ENCODE measurements around the gene SEZ6L. TPM values are rescaled to one million over a fixed set of nuclear protein-coding genes. Genes with fewer than 3 reads are reported as not detected.

Gene SEZ6L
- total RNA-seq, 2 experiments from 2014 or later: 0.05 TPM; not detected in 1

GRCh38 chr22:26308467-26308866 is 139.2 kb downstream of the SEZ6L start:
- Mint-ChIP-seq H3K27me3 (peaks cover 21% of the 10 kb centered on the region), H3K4me3 (no peak overlapping the region), H3K27ac (no peak overlapping the region), H3K4me1 (ENCODE audit: low read depth) (no peaks in the 10 kb centered on the region), H3K36me3 (ENCODE audit: low read depth) (no peaks in the 10 kb centered on the region), H3K9me3 (no peaks in the 10 kb centered on the region)
- no peaks in the 10 kb centered on the region for H3K36me3 ChIP-seq (ENCODE audit: insufficient read depth, low read length)
- no peak for DNase-seq
- ChIA-PET CTCF (no interaction called here), POLR2A (no interaction called here)
- H3K27ac ChIP-seq (ENCODE audit: low read depth in 1 of 2, low read length in 2 of 2): no peak overlapping the region
- H3K27me3 ChIP-seq (ENCODE audit: control insufficient read depth in 1 of 2, insufficient read depth in 2 of 2, low read length in 2 of 2): peaks cover 3 to 19% of the 10 kb centered on the region in 2 experiments
- ATAC-seq (ENCODE audit: poor library complexity): no peak
- H3K4me3 ChIP-seq (ENCODE audit: low read length): no peak overlapping the region
- intact Hi-C loops (cut with DNase I, micrococcal nuclease): no loop called here
- no peaks in the 10 kb centered on the region for H3K9me3 ChIP-seq (ENCODE audit: control insufficient read depth in 1 of 2, insufficient read depth in 1 of 2, low read length in 2 of 2)
- no peak for TF ChIP-seq CTCF (IDR thresholded peaks at IDR 0.05)
- no peaks in the 10 kb centered on the region for H3K4me1 ChIP-seq (ENCODE audit: insufficient read depth, low read length)

GRCh38 chr22:26310616-26311015 is 141.4 kb downstream of the SEZ6L start:
- DNase-seq (no peak), ATAC-seq (ENCODE audit: poor library complexity) (no peak)
- H3K4me1 ChIP-seq (ENCODE audit: insufficient read depth, low read length): no peaks in the 10 kb centered on the region
- Mint-ChIP-seq H3K4me3 (no peak overlapping the region), H3K27me3 (peaks cover 17% of the 10 kb centered on the region), H3K9me3 (no peaks in the 10 kb centered on the region), H3K4me1 (ENCODE audit: low read depth) (no peaks in the 10 kb centered on the region), H3K36me3 (ENCODE audit: low read depth) (no peaks in the 10 kb centered on the region), H3K27ac (no peak overlapping the region)
- no peaks in the 10 kb centered on the region for H3K36me3 ChIP-seq (ENCODE audit: insufficient read depth, low read length)
- no peak overlapping the region for H3K27ac ChIP-seq (ENCODE audit: low read depth in 1 of 2, low read length in 2 of 2)
- CTCF ChIA-PET: no interaction called here
- POLR2A ChIA-PET: no interaction called here
- TF ChIP-seq CTCF (IDR thresholded peaks at IDR 0.05): no peak
- H3K27me3 ChIP-seq (ENCODE audit: control insufficient read depth in 1 of 2, insufficient read depth in 2 of 2, low read length in 2 of 2): peaks cover 3 to 22% of the 10 kb centered on the region in 2 experiments
- no peak overlapping the region for H3K4me3 ChIP-seq (ENCODE audit: low read length)
- no peaks in the 10 kb centered on the region for H3K9me3 ChIP-seq (ENCODE audit: control insufficient read depth in 1 of 2, insufficient read depth in 1 of 2, low read length in 2 of 2)
- intact Hi-C loops (cut with DNase I, micrococcal nuclease): no loop called here

DNA sequence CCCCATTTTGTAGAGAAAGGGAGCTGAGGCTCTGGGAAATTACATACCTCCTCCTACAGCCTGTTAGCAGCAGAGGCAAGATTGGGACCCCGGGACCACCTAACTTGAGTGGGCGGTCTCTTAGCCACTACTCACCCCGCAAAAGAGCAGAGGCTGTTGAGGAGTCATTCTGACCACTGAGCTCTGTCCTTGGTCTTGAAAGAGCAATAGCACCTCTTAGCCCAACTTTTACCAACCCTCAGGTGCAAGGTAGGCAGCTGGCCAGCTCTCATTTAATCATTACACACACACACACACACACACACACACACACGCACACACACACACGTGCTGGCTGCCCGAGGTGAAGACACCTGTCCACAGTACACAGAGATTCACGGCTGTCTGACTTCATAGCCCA is 144.0 kb downstream of the SEZ6L start:
- Histone ChIP-seq H3K27me3 (ENCODE audit: control insufficient read depth in 1 of 2, insufficient read depth in 2 of 2, low read length in 2 of 2) (peaks cover 2 to 16% of the 10 kb centered on the region in 2 experiments), H3K9me3 (ENCODE audit: control insufficient read depth in 1 of 2, insufficient read depth in 1 of 2, low read length in 2 of 2) (no peaks in the 10 kb centered on the region), H3K4me1 (ENCODE audit: insufficient read depth, low read length) (no peaks in the 10 kb centered on the region), H3K36me3 (ENCODE audit: insufficient read depth, low read length) (no peaks in the 10 kb centered on the region), H3K27ac (ENCODE audit: low read depth in 1 of 2, low read length in 2 of 2) (no peak overlapping the region), H3K4me3 (ENCODE audit: low read length) (no peak overlapping the region)
- POLR2A ChIA-PET: no interaction called here
- H3K27ac Mint-ChIP-seq: no peak overlapping the region
- CTCF ChIA-PET: no interaction called here
- DNase-seq: no peak
- H3K36me3 Mint-ChIP-seq (ENCODE audit: low read depth): no peaks in the 10 kb centered on the region
- no peaks in the 10 kb centered on the region for H3K9me3 Mint-ChIP-seq
- intact Hi-C loops (cut with DNase I, micrococcal nuclease): no loop called here
- TF ChIP-seq CTCF (IDR thresholded peaks at IDR 0.05): no peak
- H3K4me1 Mint-ChIP-seq (ENCODE audit: low read depth): no peaks in the 10 kb centered on the region
- H3K27me3 Mint-ChIP-seq: peaks cover 11% of the 10 kb centered on the region
- no peak for ATAC-seq (ENCODE audit: poor library complexity)
- no peak overlapping the region for H3K4me3 Mint-ChIP-seq

All from CD4-positive, alpha-beta T cell (primary cell).